ACC112 (cell line): ENCODE results near the gene DHCR24.
"Not testable (repeated sequence)": the region's sequence is repeated elsewhere in the genome, so short reads cannot be mapped to it uniquely, and the experiment has no call there.

Experiments used
- H2AFZ ChIP-seq: fragments of 200-600 bp; sonication (generic); one replicate; pipeline ENCODE4 v1.6.0; 2017; ENCODE audit warnings: antibody characterized with exemption, low read length; ENCODE audit not compliant: unreplicated experiment
- H3K27ac ChIP-seq: fragments of 200-600 bp; sonication (generic); 2 replicates; pipeline ENCODE4 v1.5.1; 2014; ENCODE audit warnings: low read depth, mild to moderate bottlenecking, antibody characterized with exemption, low read length, moderate library complexity
- H3K27me3 ChIP-seq: fragments of 200-600 bp; sonication (generic); 2 replicates; pipeline ENCODE4 v1.6.1; 2014; ENCODE audit warnings: mild to moderate bottlenecking, antibody characterized with exemption, low read length, moderate library complexity, mixed read lengths; ENCODE audit not compliant: insufficient read depth
- H3K36me3 ChIP-seq: fragments of 200-600 bp; sonication (generic); 2 replicates; pipeline ENCODE4 v1.6.1; 2016; ENCODE audit warnings: mild to moderate bottlenecking, antibody characterized with exemption, low read length, moderate library complexity, mixed read lengths; ENCODE audit not compliant: insufficient read depth
- H3K4me1 ChIP-seq: fragments of 200-600 bp; sonication (generic); one replicate; pipeline ENCODE4 v1.6.1; 2016; ENCODE audit warnings: low read length, mixed read lengths; ENCODE audit not compliant: insufficient read depth, unreplicated experiment, control insufficient read depth
- H3K4me3 ChIP-seq: fragments of 200-600 bp; sonication (generic); 2 replicates; pipeline ENCODE4 v1.5.1; 2014; ENCODE audit warnings: mild to moderate bottlenecking, low read depth, low read length
- H3K79me2 ChIP-seq: fragments of 200-600 bp; sonication (generic); one replicate; pipeline ENCODE4 v1.6.0; 2016; ENCODE audit warnings: low read length; ENCODE audit not compliant: control insufficient read depth, unreplicated experiment, insufficient read depth

Gene DHCR24

DNA sequence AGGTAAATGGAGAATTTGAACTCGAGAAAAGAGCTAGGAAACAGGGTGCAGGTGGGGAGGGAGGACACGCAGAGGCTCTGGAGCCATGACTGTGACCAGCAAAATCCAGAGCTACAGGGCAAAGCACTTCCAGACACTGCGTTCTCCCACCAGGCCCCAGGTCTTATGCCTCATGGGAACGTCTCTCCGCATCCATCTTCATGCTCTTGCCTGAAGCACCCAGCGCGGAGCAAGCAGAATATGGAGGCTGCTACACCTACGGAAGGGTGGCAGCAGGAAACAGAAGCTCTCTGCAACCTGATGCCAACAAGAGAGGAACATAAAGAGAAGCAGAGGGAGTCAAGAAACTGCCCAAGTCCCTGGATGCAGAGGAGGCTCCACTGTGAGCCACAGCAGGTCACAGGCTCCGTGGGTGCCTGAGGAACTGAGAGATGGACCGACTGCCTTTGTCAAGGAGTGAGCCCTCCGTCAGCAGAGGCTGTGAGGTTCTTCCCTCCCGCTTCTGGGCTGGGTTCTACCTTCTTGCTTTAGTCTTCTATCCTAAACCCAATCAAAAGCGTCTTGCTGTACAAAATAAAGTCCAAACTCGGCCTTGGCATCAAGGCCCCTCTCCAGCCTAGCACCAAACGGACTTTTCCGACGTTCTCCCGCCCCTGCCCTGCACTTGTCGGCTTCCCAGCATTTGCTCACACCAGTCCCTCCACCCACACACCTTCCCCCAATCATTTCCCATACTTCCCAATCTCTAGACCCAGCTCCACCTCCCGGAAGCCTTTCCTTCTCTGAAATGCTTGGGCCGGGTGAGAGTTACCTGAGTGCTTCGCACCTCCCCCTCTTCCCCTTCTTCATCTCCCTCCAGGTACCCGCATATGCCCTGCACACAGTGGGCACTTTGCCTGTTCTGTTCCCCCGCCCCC, 930 bp downstream of the DHCR24 start:
- Histone ChIP-seq H3K4me3 (peak overlapping the region; percentile 92), H2AFZ (peak overlapping the region; percentile 87), H3K27me3 (no peaks in the 10 kb centered on the region), H3K79me2 (peaks cover 39% of the 10 kb centered on the region), H3K4me1 (peaks cover 42% of the 10 kb centered on the region), H3K36me3 (peaks cover 15% of the 10 kb centered on the region), H3K27ac (no peak overlapping the region)

DNA sequence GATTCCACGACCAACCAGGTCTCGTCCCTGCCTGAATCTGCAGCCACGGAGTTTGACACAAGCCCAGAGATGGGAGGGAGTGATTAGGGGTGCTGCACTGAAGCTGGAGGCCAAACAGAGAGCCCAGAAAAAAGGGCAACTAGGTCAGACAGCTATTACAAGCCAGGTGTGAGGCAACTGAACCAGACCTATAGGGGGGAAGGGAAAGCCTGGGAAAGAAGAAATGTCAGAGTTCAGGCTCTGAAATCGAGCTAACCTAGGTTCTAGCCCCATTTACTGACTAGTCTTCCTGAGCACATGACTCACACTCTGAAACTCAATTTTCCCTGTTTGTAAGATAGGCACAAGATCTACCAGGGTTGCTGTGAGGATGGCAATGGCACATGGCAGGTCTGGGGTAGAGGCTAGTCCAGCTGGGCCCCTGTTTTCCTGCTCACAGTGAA, 1.7 kb downstream of the DHCR24 start:
- peak overlapping the region; percentile 92 for H3K4me3 ChIP-seq

DNA sequence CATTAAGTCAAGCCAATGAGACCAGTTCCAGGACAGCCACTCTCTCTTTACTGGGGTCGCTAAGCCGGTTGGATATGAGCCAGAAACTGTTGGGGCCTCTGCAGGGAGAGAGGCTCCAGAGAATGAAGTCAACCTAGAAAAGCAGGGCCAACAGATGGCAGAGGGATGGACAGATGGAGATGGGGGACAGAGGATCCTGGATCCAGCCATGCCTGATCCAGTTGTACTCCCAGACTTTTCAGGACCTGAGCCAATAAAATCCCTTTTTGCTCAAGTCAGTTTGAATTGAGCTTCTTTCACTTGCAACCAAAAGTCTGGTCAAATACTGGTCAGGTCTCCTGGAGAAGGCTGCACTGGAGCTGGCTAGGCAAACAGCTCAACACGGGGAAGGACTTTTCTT, 2.2 kb downstream of the DHCR24 start:
- Histone ChIP-seq H3K4me1 (peaks cover 42% of the 10 kb centered on the region), H3K27ac (peak overlapping the region; percentile 73; the same call in 1 of the 2 replicates), H3K27me3 (no peaks in the 10 kb centered on the region), H3K4me3 (peak overlapping the region; percentile 92), H3K79me2 (peaks cover 46% of the 10 kb centered on the region), H2AFZ (no peak overlapping the region), H3K36me3 (peaks cover 24% of the 10 kb centered on the region)

More for the DNA sequence above, 1.7 kb downstream of the DHCR24 start:
- Histone ChIP-seq H2AFZ (no peak overlapping the region), H3K27ac (no peak overlapping the region), H3K27me3 (no peaks in the 10 kb centered on the region), H3K4me1 (peaks cover 42% of the 10 kb centered on the region), H3K36me3 (peaks cover 19% of the 10 kb centered on the region), H3K79me2 (peaks cover 41% of the 10 kb centered on the region)

DNA sequence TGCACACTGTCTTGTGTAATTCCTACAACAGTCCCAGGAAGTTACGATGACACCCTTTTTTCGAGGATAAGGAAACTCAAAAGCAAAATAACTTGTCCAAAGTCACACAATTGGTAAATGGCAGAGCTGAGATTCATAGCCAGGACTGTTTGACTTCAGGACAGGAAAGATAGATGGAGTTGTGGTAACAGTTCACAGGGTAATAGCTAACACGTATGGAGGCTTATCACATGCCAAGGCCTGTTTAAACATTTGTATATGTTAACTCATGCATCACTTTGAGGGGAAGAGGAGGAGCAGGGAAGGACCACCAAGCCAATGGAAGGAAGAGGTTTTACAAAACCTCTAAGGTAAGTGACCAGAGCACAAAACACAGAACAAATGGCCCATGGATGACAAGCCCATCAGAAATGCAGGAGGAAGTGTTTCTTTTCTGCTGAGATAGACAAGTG, 2.8 kb downstream of the DHCR24 start:
- H3K27ac ChIP-seq = peak overlapping the region; percentile 73
- peaks cover 42% of the 10 kb centered on the region for H3K4me1 ChIP-seq
- H3K79me2 ChIP-seq = peaks cover 51% of the 10 kb centered on the region
- no peaks in the 10 kb centered on the region for H3K27me3 ChIP-seq
- H2AFZ ChIP-seq = no peak overlapping the region
- peak overlapping the region; percentile 92 for H3K4me3 ChIP-seq
- H3K36me3 ChIP-seq = peaks cover 24% of the 10 kb centered on the region

DNA sequence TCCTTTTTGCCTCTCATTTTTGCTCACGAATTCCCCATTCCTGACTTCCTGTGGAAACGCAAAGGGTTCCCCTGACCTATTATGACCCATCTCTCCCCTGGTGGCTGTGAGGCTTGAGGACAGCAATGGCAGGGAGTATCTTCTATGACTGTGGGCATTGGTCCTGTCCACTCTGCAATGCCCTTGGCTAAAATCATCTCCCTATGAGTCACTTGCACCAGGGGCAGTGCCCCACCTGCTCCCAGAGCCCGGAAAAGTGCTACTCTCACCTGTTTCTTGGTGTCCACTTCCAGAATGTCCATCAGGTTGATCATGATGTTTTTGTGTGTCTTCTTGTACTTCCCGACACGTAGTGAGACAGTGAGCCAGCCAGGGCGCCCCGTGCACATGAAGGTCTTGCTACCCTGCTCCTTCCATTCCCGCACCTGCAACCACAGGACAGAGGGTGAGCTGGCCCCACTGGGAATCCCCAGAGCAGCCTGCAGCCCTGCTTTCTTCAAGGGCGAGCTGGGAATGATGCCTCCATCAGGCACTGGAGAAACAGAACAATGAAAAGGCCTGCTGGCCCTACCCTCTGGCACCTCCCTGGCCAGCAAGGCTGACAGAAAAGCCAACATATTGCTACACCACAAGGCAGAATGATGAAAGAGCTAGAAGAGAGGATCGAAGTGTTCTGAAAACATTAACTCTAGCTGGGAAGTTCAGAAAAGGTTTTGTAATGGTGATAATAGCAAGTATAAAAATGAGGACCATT, 3.5 kb downstream of the DHCR24 start:
- Histone ChIP-seq H3K27me3 (no peaks in the 10 kb centered on the region), H3K36me3 (peaks cover 24% of the 10 kb centered on the region), H2AFZ (no peak overlapping the region), H3K4me3 (peak overlapping the region; percentile 92), H3K27ac (peak overlapping the region; percentile 73), H3K79me2 (peaks cover 55% of the 10 kb centered on the region), H3K4me1 (peaks cover 42% of the 10 kb centered on the region)

DNA sequence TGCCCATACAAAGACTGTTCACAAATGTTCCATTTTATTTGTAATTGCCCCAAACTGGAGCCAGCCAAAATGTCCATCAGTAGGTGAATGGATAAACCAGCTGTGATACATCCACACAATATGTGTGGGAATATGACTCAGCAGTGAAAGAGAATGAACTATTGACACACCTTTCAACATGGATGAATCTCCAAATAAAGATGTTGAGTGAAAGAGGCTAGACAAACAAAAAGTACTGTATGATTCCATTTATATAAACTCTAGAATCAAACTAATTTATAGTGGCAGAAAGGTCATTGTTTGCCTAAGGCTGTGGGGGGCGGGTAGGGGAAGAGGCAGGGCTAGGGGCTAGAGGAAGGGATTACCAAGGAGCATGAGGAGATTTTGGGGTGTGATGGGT, 4.5 kb downstream of the DHCR24 start:
- no peaks in the 10 kb centered on the region for H3K27me3 ChIP-seq
- H2AFZ ChIP-seq = no peak overlapping the region
- H3K36me3 ChIP-seq = peaks cover 24% of the 10 kb centered on the region
- peaks cover 42% of the 10 kb centered on the region for H3K4me1 ChIP-seq
- H3K27ac ChIP-seq = peak overlapping the region; percentile 2; the same call in 1 of the 2 replicates
- H3K4me3 ChIP-seq = no peak overlapping the region
- peaks cover 55% of the 10 kb centered on the region for H3K79me2 ChIP-seq

DNA sequence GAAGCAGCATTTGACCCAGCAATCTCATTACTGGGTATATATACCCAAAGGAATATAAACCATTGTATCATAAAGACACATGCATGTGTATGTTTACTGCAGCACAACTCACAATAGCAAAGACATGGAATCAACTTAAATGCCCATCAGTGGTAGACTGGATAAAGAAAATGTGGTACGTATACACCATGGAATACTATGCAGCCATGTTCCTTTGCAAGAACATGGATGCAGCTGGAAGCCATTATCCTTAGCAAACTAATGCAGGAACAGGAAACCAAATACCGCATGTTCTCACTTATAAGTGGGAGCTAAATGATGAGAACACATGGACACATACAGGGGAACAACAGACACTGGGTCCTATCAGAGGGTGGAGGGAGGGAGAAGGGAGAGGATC, 5.4 kb downstream of the DHCR24 start:
- peaks cover 27% of the 10 kb centered on the region for H3K36me3 ChIP-seq
- peaks cover 57% of the 10 kb centered on the region for H3K79me2 ChIP-seq
- peaks cover 45% of the 10 kb centered on the region for H3K4me1 ChIP-seq
- not testable (repeated sequence) for H3K4me3 ChIP-seq, H3K27ac ChIP-seq, H2AFZ ChIP-seq, H3K27me3 ChIP-seq

DNA sequence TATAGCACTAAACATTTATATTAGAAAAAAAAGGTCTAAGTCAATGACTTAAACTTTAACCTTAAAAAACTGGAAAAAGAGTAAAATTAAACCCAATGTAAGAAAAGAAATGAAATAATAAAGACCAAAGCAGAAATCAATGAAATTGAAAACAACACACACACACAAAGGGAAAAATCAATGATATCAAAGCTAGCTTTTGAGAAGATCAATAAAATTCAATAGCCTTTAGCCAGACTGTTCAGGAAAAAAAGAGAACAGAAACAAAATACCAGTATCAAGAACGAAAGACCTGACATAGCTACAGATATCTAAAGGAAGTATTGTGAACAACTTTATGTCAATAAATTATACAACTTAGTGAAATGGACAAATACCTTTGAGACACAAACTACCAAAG, 7.1 kb downstream of the DHCR24 start:
- H3K4me3 ChIP-seq = no peak overlapping the region
- H2AFZ ChIP-seq = no peak overlapping the region
- no peak overlapping the region for H3K27ac ChIP-seq
- peaks cover 27% of the 10 kb centered on the region for H3K36me3 ChIP-seq
- no peaks in the 10 kb centered on the region for H3K27me3 ChIP-seq
- H3K4me1 ChIP-seq = peaks cover 49% of the 10 kb centered on the region
- peaks cover 42% of the 10 kb centered on the region for H3K79me2 ChIP-seq

DNA sequence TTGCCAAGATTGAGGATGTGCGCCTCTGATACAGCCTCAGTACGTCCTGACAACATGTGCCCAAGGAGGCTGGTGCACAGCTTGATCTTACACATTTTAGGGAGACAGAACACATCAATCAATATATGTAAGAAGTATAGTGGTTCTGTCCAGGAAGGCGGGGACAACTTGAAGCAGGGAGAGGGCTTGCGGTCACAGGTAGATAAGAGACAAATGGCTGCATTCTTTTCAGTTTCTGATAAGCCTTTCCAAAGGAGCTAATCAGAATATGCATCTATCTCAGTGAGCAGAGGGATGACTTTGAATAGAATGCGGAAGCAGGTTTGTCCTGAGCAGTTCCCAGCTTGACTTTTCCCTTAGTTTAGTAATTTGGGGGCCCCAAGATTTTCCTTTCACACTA, 10.2 kb downstream of the DHCR24 start:
- Histone ChIP-seq H3K4me3 (no peak overlapping the region), H3K79me2 (peaks cover 20% of the 10 kb centered on the region), H3K27ac (no peak overlapping the region), H3K27me3 (no peaks in the 10 kb centered on the region), H2AFZ (no peak overlapping the region), H3K4me1 (peaks cover 35% of the 10 kb centered on the region), H3K36me3 (peaks cover 37% of the 10 kb centered on the region)

DNA sequence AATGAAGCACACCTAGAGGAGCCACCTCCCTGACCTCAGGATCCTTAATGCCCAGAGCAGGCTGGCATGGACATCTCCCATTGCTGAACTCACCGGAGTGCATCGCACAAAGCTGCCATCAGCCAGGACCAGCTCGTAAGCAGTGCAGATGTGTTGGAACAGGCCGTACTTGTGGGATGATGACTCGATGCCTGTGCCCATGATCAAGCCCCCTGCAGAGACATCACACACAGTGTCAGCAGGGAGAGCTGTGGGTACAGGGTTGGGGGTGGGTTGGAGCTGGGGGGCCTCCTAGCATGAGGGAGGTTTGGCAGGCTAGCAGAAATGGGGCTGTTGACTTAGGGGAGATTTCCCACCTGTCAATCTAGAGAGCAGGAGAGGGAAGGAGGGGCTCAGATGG, 12.0 kb downstream of the DHCR24 start:
- no peak overlapping the region for H3K4me3 ChIP-seq
- no peaks in the 10 kb centered on the region for H3K27me3 ChIP-seq
- H3K79me2 ChIP-seq = peaks cover 15% of the 10 kb centered on the region
- H3K36me3 ChIP-seq = peaks cover 39% of the 10 kb centered on the region
- no peak overlapping the region for H2AFZ ChIP-seq
- peak overlapping the region; percentile 65; the same call in 1 of the 2 replicates for H3K27ac ChIP-seq
- peaks cover 35% of the 10 kb centered on the region for H3K4me1 ChIP-seq
